Stimulated activated CD8-positive, alpha-beta memory T cell treated with anti-CD3 and anti-CD28 coated beads, Interleukin-7, amount 100 ng/mL, for 4 hours (primary cell): ENCODE data around the gene SLC16A6.
"Not testable (repeated sequence)": the region's sequence is repeated elsewhere in the genome, so short reads cannot be mapped to it uniquely, and the experiment has no call there.

Experiments used
- DNase-seq, 2 donors: peaks; one replicate each; pipeline ENCODE4 v3.0.0-alpha.2; 2020; ENCODE audit warnings: low read depth in 2 of 2

SLC16A6 gene

GRCh38 chr17:68314916-68315535, 24.1 kb upstream of the SLC16A6 start:
- DNase-seq, result no peak

- DNase-seq, result peak; percentile 43 to 51
These were observed 19.2 kb upstream of the SLC16A6 start for GRCh38 chr17:68310152-68310551.

GRCh38 chr17:68309066-68309670, 18.2 kb upstream of the SLC16A6 start:
- not testable (repeated sequence) for DNase-seq

GRCh38 chr17:68308486-68308885, 17.6 kb upstream of the SLC16A6 start:
- DNase-seq, result not testable (repeated sequence)

GRCh38 chr17:68307443-68307842, 16.5 kb upstream of the SLC16A6 start:
- DNase-seq, result no peak

GRCh38 chr17:68306819-68307218, 15.9 kb upstream of the SLC16A6 start:
- DNase-seq, result no peak

- no peak for DNase-seq
These were observed 14.2 kb upstream of the SLC16A6 start for GRCh38 chr17:68305142-68305541.

- no peak for DNase-seq
These were observed 13.8 kb upstream of the SLC16A6 start for GRCh38 chr17:68304706-68305105.

GRCh38 chr17:68302666-68303065, 11.7 kb upstream of the SLC16A6 start:
- no peak for DNase-seq

GRCh38 chr17:68302066-68302564, 11.2 kb upstream of the SLC16A6 start:
- DNase-seq, result no peak

- no peak for DNase-seq
These were observed 10.6 kb upstream of the SLC16A6 start for GRCh38 chr17:68301438-68301959.

GRCh38 chr17:68299817-68300216, 8.9 kb upstream of the SLC16A6 start:
- DNase-seq, result no peak

GRCh38 chr17:68298601-68299000, 7.7 kb upstream of the SLC16A6 start:
- no peak for DNase-seq

GRCh38 chr17:68297195-68297594, 6.3 kb upstream of the SLC16A6 start:
- no peak for DNase-seq

- DNase-seq, result peak; percentile 35 to 45
These were observed 5.6 kb upstream of the SLC16A6 start for GRCh38 chr17:68296217-68297191.

GRCh38 chr17:68295086-68295485, 4.2 kb upstream of the SLC16A6 start:
- no peak for DNase-seq

GRCh38 chr17:68294617-68295016, 3.7 kb upstream of the SLC16A6 start:
- no peak for DNase-seq

GRCh38 chr17:68294196-68294555, 3.2 kb upstream of the SLC16A6 start:
- no peak for DNase-seq

- DNase-seq, result no peak
These were observed 2.7 kb upstream of the SLC16A6 start for GRCh38 chr17:68293490-68294195.

- DNase-seq, result no peak
These were observed 1.7 kb upstream of the SLC16A6 start for GRCh38 chr17:68292689-68293040.

- peak; percentile 89 to 92 for DNase-seq
These were observed 1.1 kb upstream of the SLC16A6 start for GRCh38 chr17:68291836-68292688.
